Activated naive CD4-positive, alpha-beta T cell treated with anti-CD3 and anti-CD28 coated beads for 36 hours (primary cell): ENCODE measurements around the gene TTYH1. TPM values are rescaled to one million over a fixed set of nuclear protein-coding genes. Genes with fewer than 3 reads are reported as not detected.

ENCODE experiments used
- CTCF ChIA-PET: fragments of 350-600 bp; sonication (Branson Sonifier 250); formaldehyde crosslinking; loops from one replicate; lab custom pipeline; 2021; ENCODE audit warnings: antibody characterized with exemption; lab: Charles Lee
- DNase-seq: peaks from one replicate; pipeline ENCODE4 v3.0.0-alpha.2; 2020
- H3K27ac Mint-ChIP-seq: one replicate; pipeline ENCODE4 v1.8.0; 2021; ENCODE audit warnings: mild to moderate bottlenecking, mixed read lengths
- H3K27me3 Mint-ChIP-seq: one replicate; pipeline ENCODE4 v1.8.0; 2021; ENCODE audit warnings: low read depth, mixed read lengths
- H3K36me3 Mint-ChIP-seq: one replicate; pipeline ENCODE4 v1.8.0; 2021; ENCODE audit warnings: low read depth, mixed read lengths
- H3K4me1 Mint-ChIP-seq: one replicate; pipeline ENCODE4 v1.8.0; 2021; ENCODE audit warnings: low read depth, mixed read lengths
- H3K4me3 Mint-ChIP-seq: one replicate; pipeline ENCODE4 v1.8.0; 2021; ENCODE audit warnings: mild to moderate bottlenecking, moderate library complexity, mixed read lengths
- H3K9me3 Mint-ChIP-seq: one replicate; pipeline ENCODE4 v1.8.0; 2021; ENCODE audit warnings: mixed read lengths
- intact Hi-C: fragments of 100-400 bp; cut with micrococcal nuclease; formaldehyde crosslinking; loops from one replicate; pipeline ENCODE4 v1.15.1; 2023
- total RNA-seq, 2 experiments: library from RNA; stranded (reverse); gene quantifications; one replicate each; pipeline ENCODE4 v1.2.3, GENCODE V29; 2021

TTYH1 gene
- total RNA-seq, 2 experiments from 2014 or later: not detected

DNA sequence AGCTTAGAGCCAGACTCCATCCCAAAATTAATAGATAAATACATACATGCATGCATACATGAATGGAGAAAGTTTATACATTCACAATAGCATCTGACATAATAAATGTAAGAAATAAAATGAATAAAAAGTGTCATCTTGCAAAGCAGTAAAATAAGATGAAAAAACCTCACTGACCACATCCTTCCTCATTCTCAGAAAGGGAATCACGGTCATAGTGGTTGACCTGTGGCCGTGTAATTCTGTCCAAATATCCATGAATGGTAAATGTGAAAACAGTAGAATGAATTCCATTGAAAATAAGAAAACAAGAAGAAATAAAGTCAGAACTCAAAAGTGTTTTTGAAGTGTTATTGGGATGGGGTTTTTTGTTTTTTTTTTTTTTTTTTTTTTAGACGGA is 67.6 kb downstream of the TTYH1 start:
- Mint-ChIP-seq H3K27me3 (peaks cover 13% of the 10 kb centered on the region), H3K9me3 (no peaks in the 10 kb centered on the region), H3K4me1 (peaks cover 3% of the 10 kb centered on the region), H3K36me3 (no peaks in the 10 kb centered on the region), H3K4me3 (no peak overlapping the region), H3K27ac (no peak overlapping the region)
- CTCF ChIA-PET: interaction anchor here (1.0 kb wide), 1 partner anchor 191 kb away, joined by 4 read pairs; no protein-coding TSS in a partner anchor
- DNase-seq: no peak
- intact Hi-C loops: loop anchor here (5.0 kb wide), 2 partner anchors 39 to 169 kb away; no protein-coding TSS in a partner anchor

DNA sequence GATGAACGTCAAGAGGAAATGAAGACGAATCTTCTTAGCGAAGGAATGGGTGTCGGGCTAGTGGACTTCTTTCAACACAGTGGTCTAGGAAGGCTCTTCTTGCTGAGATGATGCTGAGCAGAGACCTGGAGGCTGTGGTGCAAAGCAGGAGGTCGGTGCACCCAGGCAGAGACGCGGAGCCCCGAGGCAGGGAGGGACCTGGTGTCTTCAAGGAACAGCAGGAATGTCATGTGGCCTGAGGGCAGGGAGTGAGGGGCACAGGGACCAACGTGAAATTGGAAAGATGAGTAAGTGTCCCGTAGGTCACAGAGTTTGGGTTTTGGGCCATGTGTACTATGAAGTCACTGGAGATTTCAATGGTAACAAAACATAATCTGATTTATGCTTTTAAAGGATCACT is 69.2 kb downstream of the TTYH1 start:
- intact Hi-C loops: loop anchor here (5.0 kb wide), 2 partner anchors 38 to 168 kb away; no protein-coding TSS in a partner anchor
- DNase-seq: no peak
- no peak overlapping the region for H3K27ac Mint-ChIP-seq
- no peak overlapping the region for H3K4me3 Mint-ChIP-seq
- CTCF ChIA-PET: no interaction called here
- H3K4me1 Mint-ChIP-seq: peaks cover 3% of the 10 kb centered on the region
- peaks cover 7% of the 10 kb centered on the region for H3K27me3 Mint-ChIP-seq
- H3K36me3 Mint-ChIP-seq: no peaks in the 10 kb centered on the region
- no peaks in the 10 kb centered on the region for H3K9me3 Mint-ChIP-seq

DNA sequence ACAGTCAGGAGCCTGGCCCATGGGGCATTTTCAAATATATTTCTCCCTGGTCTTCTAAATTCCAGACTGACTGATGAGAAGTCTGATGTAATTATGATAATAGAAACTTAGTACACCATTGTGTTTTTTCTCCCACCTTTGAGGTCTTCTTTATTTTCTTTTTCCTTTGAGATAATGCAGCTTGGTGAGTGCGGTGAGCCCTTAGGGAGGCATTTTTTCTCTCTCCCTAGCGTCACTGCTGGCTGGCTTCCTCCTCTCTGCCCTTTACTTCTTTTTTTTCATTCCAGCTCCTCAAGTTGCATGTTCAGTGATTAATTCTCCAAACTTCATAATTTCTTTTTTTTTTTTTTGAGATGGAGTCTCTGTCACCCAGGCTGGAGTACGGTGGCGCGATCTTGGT is 70.6 kb downstream of the TTYH1 start:
- no peak overlapping the region for H3K27ac Mint-ChIP-seq
- H3K27me3 Mint-ChIP-seq: peaks cover 5% of the 10 kb centered on the region
- H3K9me3 Mint-ChIP-seq: no peaks in the 10 kb centered on the region
- H3K4me1 Mint-ChIP-seq: peaks cover 3% of the 10 kb centered on the region
- H3K36me3 Mint-ChIP-seq: no peaks in the 10 kb centered on the region
- CTCF ChIA-PET: interaction anchor here (1.1 kb wide), 1 partner anchor 71 kb away, joined by 3 read pairs; no protein-coding TSS in a partner anchor
- H3K4me3 Mint-ChIP-seq: no peak overlapping the region
- no peak for DNase-seq
- intact Hi-C loops: no loop called here

Other genes with a start within 250 kb of the TTYH1 start
- gene TMC4, start 242.3 kb upstream of the TTYH1 start, total RNA-seq: under 1 TPM in 1 of 2 experiments, not detected in 1; 0.24 TPM
- 10 to 100 TPM; 33.7 to 36.1 TPM for gene MBOAT7, start 225.9 kb upstream of the TTYH1 start, total RNA-seq
- gene TSEN34, start 224.2 kb upstream of the TTYH1 start, total RNA-seq: 1 to 10 TPM; 8.0 to 8.5 TPM
- 1,000 to 10,000 TPM; 1,883 to 1,912 TPM for gene RPS9, start 214.6 kb upstream of the TTYH1 start, total RNA-seq
- not detected for gene LILRB3, start 192.5 kb upstream of the TTYH1 start, total RNA-seq
- not detected for gene LILRA6, start 172.7 kb upstream of the TTYH1 start, total RNA-seq
- gene LILRB5, start 158.2 kb upstream of the TTYH1 start, total RNA-seq: not detected
- gene LILRB2, start 134.4 kb upstream of the TTYH1 start, total RNA-seq: not detected
- not detected for gene LILRA5, start 102.3 kb upstream of the TTYH1 start, total RNA-seq
- gene LILRA4, start 76.3 kb upstream of the TTYH1 start, total RNA-seq: not detected
- 1 to 10 TPM; 5.2 to 5.7 TPM for gene LAIR1, start 50.5 kb upstream of the TTYH1 start, total RNA-seq
- 100 to 1,000 TPM; 171 to 175 TPM for gene LENG8, start 33.7 kb downstream of the TTYH1 start, total RNA-seq
- gene LENG9, start 48.3 kb downstream of the TTYH1 start, total RNA-seq: 1 to 10 TPM; 5.7 to 7.1 TPM
- not detected for gene CDC42EP5, start 57.8 kb downstream of the TTYH1 start, total RNA-seq
- under 1 TPM; 0.45 to 0.69 TPM for gene LAIR2, start 87.4 kb downstream of the TTYH1 start, total RNA-seq
- gene LILRA2, start 158.3 kb downstream of the TTYH1 start, total RNA-seq: not detected
- gene LILRA1, start 178.2 kb downstream of the TTYH1 start, total RNA-seq: not detected
- gene LILRB1, start 215.0 kb downstream of the TTYH1 start, total RNA-seq: under 1 TPM in 1 of 2 experiments, not detected in 1; 0.36 TPM
- not detected for gene LILRB4, start 247.5 kb downstream of the TTYH1 start, total RNA-seq